NT2/D1 (cell line): Measurements from ENCODE around the gene KIF26A.

Source experiments
- DNase-seq: peaks from one replicate; pipeline ENCODE4 v3.0.0-alpha.2; 2011; ENCODE audit warnings: low read depth, low spot score
- H3K27me3 ChIP-seq: 2 replicates; pipeline ENCODE4 v1.6.0; 2011; ENCODE audit warnings: mild to moderate bottlenecking; ENCODE audit not compliant: insufficient read length, insufficient read depth
- H3K36me3 ChIP-seq: 2 replicates; pipeline ENCODE4 v1.6.1; 2011; ENCODE audit warnings: mild to moderate bottlenecking, low read length, mixed read lengths; ENCODE audit not compliant: insufficient read depth, insufficient read length
- H3K4me1 ChIP-seq: 2 replicates; pipeline ENCODE4 v1.5.1; 2011; ENCODE audit not compliant: insufficient read depth, insufficient read length
- H3K4me3 ChIP-seq: 2 replicates; pipeline ENCODE4 v1.5.1; 2011; ENCODE audit warnings: low read depth; ENCODE audit not compliant: insufficient read length
- H3K9ac ChIP-seq: 2 replicates; pipeline ENCODE4 v1.6.0; 2011; ENCODE audit warnings: low read depth; ENCODE audit not compliant: insufficient read length
- H3K9me3 ChIP-seq: 2 replicates; pipeline ENCODE4 v1.5.1; 2011; ENCODE audit warnings: mild to moderate bottlenecking, low read length; ENCODE audit not compliant: insufficient read depth
- SUZ12 ChIP-seq: IDR thresholded peaks from 2 replicates; pipeline ENCODE4 v1.6.1; 2011; ENCODE audit not compliant: insufficient read length, insufficient read depth; ENCODE audit errors: extremely low read depth
- YY1 ChIP-seq: IDR thresholded peaks from 2 replicates; pipeline ENCODE4 v1.6.1; 2011; ENCODE audit not compliant: insufficient read length, insufficient read depth
- ZNF274 ChIP-seq: IDR thresholded peaks from 2 replicates; pipeline ENCODE4 v1.6.1; 2011; ENCODE audit warnings: mild to moderate bottlenecking, low read depth, low read length

The KIF26A gene

GRCh38 chr14:104172349-104172748 lies 34.0 kb downstream of the KIF26A start:
- H3K9me3 ChIP-seq: no peaks in the 10 kb centered on the region
- H3K27me3 ChIP-seq: no peaks in the 10 kb centered on the region
- peaks cover 29% of the 10 kb centered on the region for H3K4me1 ChIP-seq
- DNase-seq: no peak
- peaks cover 39% of the 10 kb centered on the region for H3K36me3 ChIP-seq
- no peak for TF ChIP-seq YY1
- TF ChIP-seq ZNF274: no peak
- no peak for TF ChIP-seq SUZ12
- H3K4me3 ChIP-seq: no peak overlapping the region
- no peak overlapping the region for H3K9ac ChIP-seq

GRCh38 chr14:104172880-104173279 lies 34.5 kb downstream of the KIF26A start:
- Histone ChIP-seq H3K9ac (no peak overlapping the region), H3K4me3 (no peak overlapping the region), H3K36me3 (peaks cover 38% of the 10 kb centered on the region), H3K4me1 (peaks cover 29% of the 10 kb centered on the region), H3K27me3 (no peaks in the 10 kb centered on the region), H3K9me3 (no peaks in the 10 kb centered on the region)
- no peak for TF ChIP-seq ZNF274
- no peak for TF ChIP-seq YY1
- no peak for TF ChIP-seq SUZ12
- no peak for DNase-seq

- H3K4me3 ChIP-seq: no peak overlapping the region
- H3K9me3 ChIP-seq: no peaks in the 10 kb centered on the region
- peaks cover 35% of the 10 kb centered on the region for H3K36me3 ChIP-seq
- H3K4me1 ChIP-seq: peaks cover 19% of the 10 kb centered on the region
- no peak for DNase-seq
- H3K27me3 ChIP-seq: no peaks in the 10 kb centered on the region
- H3K9ac ChIP-seq: no peak overlapping the region
- TF ChIP-seq YY1 (no peak), ZNF274 (no peak), SUZ12 (no peak)
Observed at GRCh38 chr14:104174051-104174450, 35.7 kb downstream of the KIF26A start.

- peaks cover 35% of the 10 kb centered on the region for H3K36me3 ChIP-seq
- H3K9ac ChIP-seq: no peak overlapping the region
- no peak overlapping the region for H3K4me3 ChIP-seq
- TF ChIP-seq SUZ12: no peak
- no peak for TF ChIP-seq YY1
- TF ChIP-seq ZNF274: no peak
- no peaks in the 10 kb centered on the region for H3K9me3 ChIP-seq
- peaks cover 17% of the 10 kb centered on the region for H3K4me1 ChIP-seq
- no peaks in the 10 kb centered on the region for H3K27me3 ChIP-seq
- no peak for DNase-seq
Observed at GRCh38 chr14:104175041-104175440, 36.7 kb downstream of the KIF26A start.

GRCh38 chr14:104175811-104176210 lies 37.4 kb downstream of the KIF26A start:
- Histone ChIP-seq H3K9ac (no peak overlapping the region), H3K4me1 (peaks cover 12% of the 10 kb centered on the region), H3K9me3 (no peaks in the 10 kb centered on the region), H3K27me3 (no peaks in the 10 kb centered on the region), H3K4me3 (no peak overlapping the region), H3K36me3 (peaks cover 35% of the 10 kb centered on the region)
- DNase-seq: no peak
- TF ChIP-seq ZNF274: no peak
- no peak for TF ChIP-seq SUZ12
- no peak for TF ChIP-seq YY1

- no peaks in the 10 kb centered on the region for H3K9me3 ChIP-seq
- no peak overlapping the region for H3K9ac ChIP-seq
- TF ChIP-seq ZNF274: no peak
- no peak for TF ChIP-seq YY1
- no peak for TF ChIP-seq SUZ12
- peaks cover 35% of the 10 kb centered on the region for H3K36me3 ChIP-seq
- no peak for DNase-seq
- peaks cover 7% of the 10 kb centered on the region for H3K4me1 ChIP-seq
- H3K27me3 ChIP-seq: no peaks in the 10 kb centered on the region
- no peak overlapping the region for H3K4me3 ChIP-seq
Observed at GRCh38 chr14:104176611-104177010, 38.2 kb downstream of the KIF26A start.

GRCh38 chr14:104177411-104177810 lies 39.0 kb downstream of the KIF26A start:
- Histone ChIP-seq H3K9me3 (no peaks in the 10 kb centered on the region), H3K27me3 (no peaks in the 10 kb centered on the region), H3K36me3 (peaks cover 32% of the 10 kb centered on the region)

More at GRCh38 chr14:104177411-104177810, 39.0 kb downstream of the KIF26A start:
- no peak for DNase-seq
- no peak overlapping the region for H3K4me3 ChIP-seq
- TF ChIP-seq ZNF274: no peak
- no peak for TF ChIP-seq YY1
- no peak for TF ChIP-seq SUZ12
- no peak overlapping the region for H3K9ac ChIP-seq
- H3K4me1 ChIP-seq: peaks cover 7% of the 10 kb centered on the region
